GM23338 (cell line): ENCODE measurements around the gene GPBP1L1. TPM values are rescaled to one million over a fixed set of nuclear protein-coding genes. Genes with fewer than 3 reads are reported as not detected.

Source experiments
- ATAC-seq: fragments of 200-7000 bp; cut with Tn5 transposase; 3 replicates; pipeline ENCODE4 v1.9.1; 2020
- DNase-seq: peaks from one replicate; pipeline ENCODE4 v3.0.0-alpha.2; 2015; ENCODE audit warnings: low spot score
- H2AFZ ChIP-seq: fragments of 200-600 bp; sonication (generic); 2 replicates; pipeline ENCODE4 v1.8.0; 2016; ENCODE audit warnings: antibody characterized with exemption, mild to moderate bottlenecking, moderate library complexity
- H3F3A ChIP-seq: fragments of 200-600 bp; sonication (generic); replicated peaks from 2 replicates; pipeline ENCODE4 v1.8.0; 2017; ENCODE audit warnings: antibody characterized with exemption, mixed run types, low read depth
- H3K27ac ChIP-seq: fragments of 200-600 bp; sonication (generic); 2 replicates; pipeline ENCODE4 v1.6.1; 2016; ENCODE audit warnings: low read depth
- H3K27me3 ChIP-seq: fragments of 200-600 bp; sonication (generic); 2 replicates; pipeline ENCODE4 v1.8.0; 2016; ENCODE audit warnings: mild to moderate bottlenecking, mixed run types, moderate library complexity; ENCODE audit not compliant: insufficient read depth
- H3K36me3 ChIP-seq: fragments of 200-600 bp; sonication (generic); 2 replicates; pipeline ENCODE4 v1.8.0; 2016; ENCODE audit warnings: mild to moderate bottlenecking; ENCODE audit not compliant: insufficient read depth
- H3K4me1 ChIP-seq: fragments of 200-600 bp; sonication (generic); 2 replicates; pipeline ENCODE4 v1.8.0; 2016; ENCODE audit warnings: mild to moderate bottlenecking, moderate library complexity; ENCODE audit not compliant: insufficient read depth
- H3K4me2 ChIP-seq: fragments of 200-600 bp; sonication (generic); 2 replicates; pipeline ENCODE4 v1.7.1; 2017; ENCODE audit warnings: mixed run types
- H3K4me3 ChIP-seq: fragments of 200-600 bp; sonication (generic); 2 replicates; pipeline ENCODE4 v1.6.1; 2016; ENCODE audit warnings: mixed run types
- H3K79me2 ChIP-seq: fragments of 200-600 bp; sonication (generic); replicated peaks from 2 replicates; pipeline ENCODE4 v1.8.0; 2017; ENCODE audit warnings: mild to moderate bottlenecking; ENCODE audit not compliant: insufficient read depth
- H3K9me2 ChIP-seq: fragments of 200-600 bp; sonication (generic); 2 replicates; pipeline ENCODE4 v1.8.0; 2017; ENCODE audit not compliant: insufficient read depth
- H4K20me1 ChIP-seq: fragments of 200-600 bp; sonication (generic); replicated peaks from 2 replicates; pipeline ENCODE4 v1.8.0; 2017; ENCODE audit warnings: mild to moderate bottlenecking; ENCODE audit not compliant: insufficient read depth
- H3K27ac Mint-ChIP-seq: 2 replicates; pipeline ENCODE4 v1.8.0; 2020; ENCODE audit warnings: inconsistent platforms, mild to moderate bottlenecking, moderate library complexity, mixed read lengths
- H3K27me3 Mint-ChIP-seq: 3 replicates; pipeline ENCODE4 v1.8.0; 2022; ENCODE audit warnings: low read depth, mild to moderate bottlenecking, moderate library complexity, mixed read lengths, inconsistent platforms; ENCODE audit not compliant: insufficient read depth, poor library complexity
- H3K36me3 Mint-ChIP-seq: 3 replicates; pipeline ENCODE4 v1.8.0; 2021; ENCODE audit warnings: low read depth, mild to moderate bottlenecking, inconsistent platforms, moderate library complexity, mixed read lengths
- H3K4me1 Mint-ChIP-seq: 3 replicates; pipeline ENCODE4 v1.8.0; 2020; ENCODE audit warnings: mild to moderate bottlenecking, inconsistent platforms, mixed read lengths
- H3K4me3 Mint-ChIP-seq: 3 replicates; pipeline ENCODE4 v1.8.0; 2021; ENCODE audit warnings: moderate library complexity, mild to moderate bottlenecking, inconsistent platforms, mixed read lengths
- H3K9me3 Mint-ChIP-seq: 3 replicates; pipeline ENCODE4 v1.8.0; 2020; ENCODE audit warnings: moderate library complexity, mild to moderate bottlenecking, inconsistent platforms, mixed read lengths
- CTCF ChIP-seq, 2 experiments: fragments of 200-600 bp in 1 of 2; sonication (generic) in 1 of 2; conservative IDR thresholded peaks; 2 replicates each; pipeline versions ENCODE4 v1.5.1 to v1.6.1; 2016 to 2017; ENCODE audit warnings: antibody characterized with exemption in 2 of 2, low read depth in 2 of 2, mild to moderate bottlenecking in 2 of 2, moderate library complexity in 1 of 2
- JUNB ChIP-seq: IDR thresholded peaks from one replicate; pipeline ENCODE4 v1.6.1; 2016; ENCODE audit warnings: antibody characterized with exemption; ENCODE audit not compliant: unreplicated experiment
- NANOG ChIP-seq: IDR thresholded peaks from 2 replicates; pipeline ENCODE4 v1.6.1; 2016; ENCODE audit warnings: antibody characterized with exemption, borderline replicate concordance
- POLR2AphosphoS5 ChIP-seq: IDR thresholded peaks from 2 replicates; pipeline ENCODE4 v1.6.1; 2016; ENCODE audit warnings: antibody characterized with exemption, low read depth
- ZNF114 ChIP-seq: fragments of 250-450 bp; sonication (Bioruptor Pico); IDR thresholded peaks from 2 replicates; pipeline ENCODE4 v1.5.0; 2020; ENCODE audit warnings: mild to moderate bottlenecking, moderate library complexity
- ZNF331 ChIP-seq: fragments of 250-450 bp; sonication (Bioruptor Pico); IDR thresholded peaks from 2 replicates; pipeline ENCODE4 v1.5.0; 2020; ENCODE audit warnings: low read depth, mild to moderate bottlenecking, moderate library complexity
- ZNF462 ChIP-seq: fragments of 250-450 bp; sonication (Bioruptor Pico); IDR thresholded peaks from 2 replicates; pipeline ENCODE4 v1.5.0; 2020; ENCODE audit warnings: mild to moderate bottlenecking, moderate library complexity
- polyA plus RNA-seq: library from polyadenylated mRNA; unstranded; fragments of >200 nt; fragmentation: Nextera tagmentation; extraction: Ambion mirVana; gene quantifications from 2 replicates; pipeline ENCODE4 v1.2.1, GENCODE V29; 2016
- total RNA-seq: library from RNA; depleted of rRNA; stranded (reverse); fragments of >200 nt; shearing (Covaris generic); gene quantifications from 2 replicates; pipeline ENCODE4 v1.2.3, GENCODE V29; 2014
- TF ChIP-seq, protein P1 (sequence below): IDR thresholded peaks from one replicate; pipeline ENCODE4 v1.6.1; 2018; ENCODE audit warnings: antibody characterized with exemption; ENCODE audit not compliant: unreplicated experiment
- TF ChIP-seq, protein P2 (sequence below): IDR thresholded peaks from 2 replicates; pipeline ENCODE4 v1.6.1; 2016; ENCODE audit warnings: antibody characterized with exemption

The GPBP1L1 gene
- total and polyA plus RNA-seq, 2 experiments from 2014 or later, result 61.7 to 117 TPM

- H3K27ac ChIP-seq, result no peak overlapping the region
- Mint-ChIP-seq H3K9me3 (peaks cover 2% of the 10 kb centered on the region; the same call in 1 of the 3 replicates), H3K27me3 (no peaks in the 10 kb centered on the region), H3K4me3 (no peak overlapping the region), H3K4me1 (peaks cover 8% of the 10 kb centered on the region; the same call in 2 of the 3 replicates), H3K36me3 (peaks cover 12% of the 10 kb centered on the region; the same call in 2 of the 3 replicates), H3K27ac (no peak overlapping the region)
- H3F3A ChIP-seq, result no peaks in the 10 kb centered on the region
- H3K4me1 ChIP-seq, result no peaks in the 10 kb centered on the region
- TF ChIP-seq, protein P1, sequence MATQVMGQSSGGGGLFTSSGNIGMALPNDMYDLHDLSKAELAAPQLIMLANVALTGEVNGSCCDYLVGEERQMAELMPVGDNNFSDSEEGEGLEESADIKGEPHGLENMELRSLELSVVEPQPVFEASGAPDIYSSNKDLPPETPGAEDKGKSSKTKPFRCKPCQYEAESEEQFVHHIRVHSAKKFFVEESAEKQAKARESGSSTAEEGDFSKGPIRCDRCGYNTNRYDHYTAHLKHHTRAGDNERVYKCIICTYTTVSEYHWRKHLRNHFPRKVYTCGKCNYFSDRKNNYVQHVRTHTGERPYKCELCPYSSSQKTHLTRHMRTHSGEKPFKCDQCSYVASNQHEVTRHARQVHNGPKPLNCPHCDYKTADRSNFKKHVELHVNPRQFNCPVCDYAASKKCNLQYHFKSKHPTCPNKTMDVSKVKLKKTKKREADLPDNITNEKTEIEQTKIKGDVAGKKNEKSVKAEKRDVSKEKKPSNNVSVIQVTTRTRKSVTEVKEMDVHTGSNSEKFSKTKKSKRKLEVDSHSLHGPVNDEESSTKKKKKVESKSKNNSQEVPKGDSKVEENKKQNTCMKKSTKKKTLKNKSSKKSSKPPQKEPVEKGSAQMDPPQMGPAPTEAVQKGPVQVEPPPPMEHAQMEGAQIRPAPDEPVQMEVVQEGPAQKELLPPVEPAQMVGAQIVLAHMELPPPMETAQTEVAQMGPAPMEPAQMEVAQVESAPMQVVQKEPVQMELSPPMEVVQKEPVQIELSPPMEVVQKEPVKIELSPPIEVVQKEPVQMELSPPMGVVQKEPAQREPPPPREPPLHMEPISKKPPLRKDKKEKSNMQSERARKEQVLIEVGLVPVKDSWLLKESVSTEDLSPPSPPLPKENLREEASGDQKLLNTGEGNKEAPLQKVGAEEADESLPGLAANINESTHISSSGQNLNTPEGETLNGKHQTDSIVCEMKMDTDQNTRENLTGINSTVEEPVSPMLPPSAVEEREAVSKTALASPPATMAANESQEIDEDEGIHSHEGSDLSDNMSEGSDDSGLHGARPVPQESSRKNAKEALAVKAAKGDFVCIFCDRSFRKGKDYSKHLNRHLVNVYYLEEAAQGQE, result no peak
- no peak for TF ChIP-seq NANOG
- TF ChIP-seq, protein P2, sequence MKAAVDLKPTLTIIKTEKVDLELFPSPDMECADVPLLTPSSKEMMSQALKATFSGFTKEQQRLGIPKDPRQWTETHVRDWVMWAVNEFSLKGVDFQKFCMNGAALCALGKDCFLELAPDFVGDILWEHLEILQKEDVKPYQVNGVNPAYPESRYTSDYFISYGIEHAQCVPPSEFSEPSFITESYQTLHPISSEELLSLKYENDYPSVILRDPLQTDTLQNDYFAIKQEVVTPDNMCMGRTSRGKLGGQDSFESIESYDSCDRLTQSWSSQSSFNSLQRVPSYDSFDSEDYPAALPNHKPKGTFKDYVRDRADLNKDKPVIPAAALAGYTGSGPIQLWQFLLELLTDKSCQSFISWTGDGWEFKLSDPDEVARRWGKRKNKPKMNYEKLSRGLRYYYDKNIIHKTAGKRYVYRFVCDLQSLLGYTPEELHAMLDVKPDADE, result no peak
- no peak for TF ChIP-seq CTCF (conservative IDR thresholded peaks at IDR 0.05; ENCODE audit: low read depth in 2 of 2)
- TF ChIP-seq POLR2AphosphoS5, result no peak
- no peak for TF ChIP-seq ZNF331
- no peak for TF ChIP-seq JUNB
- TF ChIP-seq ZNF462 (CRISPR knock-in tag), result no peak
- TF ChIP-seq ZNF114 (CRISPR knock-in tag), result no peak
- peaks cover 79% of the 10 kb centered on the region for H4K20me1 ChIP-seq
- H2AFZ ChIP-seq, result no peak overlapping the region
- H3K4me2 ChIP-seq, result no peak overlapping the region
- H3K27me3 ChIP-seq, result no peaks in the 10 kb centered on the region
- DNase-seq (no peak), ATAC-seq (no peak)
- no peaks in the 10 kb centered on the region for H3K36me3 ChIP-seq
- H3K79me2 ChIP-seq, result peaks cover 100% of the 10 kb centered on the region
- H3K4me3 ChIP-seq, result no peak overlapping the region
- no peaks in the 10 kb centered on the region for H3K9me2 ChIP-seq
These were observed 18.8 kb downstream of the GPBP1L1 start for GRCh38 chr1:45667321-45668111.
